Esophagus muscularis mucosa (tissue), 4 donors: ENCODE measurements around the gene PHIP. TPM values are rescaled to one million over a fixed set of nuclear protein-coding genes. Genes with fewer than 3 reads are reported as not detected.

Source experiments
- DNase-seq: peaks from one replicate; pipeline ENCODE4 v3.0.0-alpha.2; 2017; ENCODE audit errors: extremely low spot score
- H3K27ac ChIP-seq, 4 donors: fragments of 200-600 bp; sonication (generic); replicated peaks in 1 of 4; 1 replicate in 3 of 4; 2 replicates in 1 of 4; pipeline ENCODE4 v1.5.1; 2016 to 2019; ENCODE audit warnings: mild to moderate bottlenecking in 1 of 4
- H3K27me3 ChIP-seq, 4 donors: fragments of 200-600 bp; sonication (generic); one replicate each; pipeline versions ENCODE4 v1.5.1 to v1.6.0; 2016 to 2019
- H3K36me3 ChIP-seq, 4 donors: fragments of 200-600 bp; sonication (generic); one replicate each; pipeline ENCODE4 v1.5.1; 2016 to 2019
- H3K4me1 ChIP-seq, 4 donors: fragments of 200-600 bp; sonication (generic); one replicate each; pipeline ENCODE4 v1.5.1; 2016 to 2019
- H3K4me3 ChIP-seq, 4 donors: fragments of 200-600 bp; sonication (generic); 1 replicate in 2 of 4; 2 replicates in 2 of 4; pipeline ENCODE4 v1.5.1; 2016 to 2019; ENCODE audit warnings: mild to moderate bottlenecking in 4 of 4, moderate library complexity in 1 of 4
- H3K9me3 ChIP-seq, 4 donors: fragments of 200-600 bp; sonication (generic); 1 replicate in 3 of 4; 2 replicates in 1 of 4; pipeline ENCODE4 v1.5.1; 2016 to 2019
- EP300 ChIP-seq: sonication (generic); formaldehyde crosslinking; IDR thresholded peaks from one replicate; pipeline ENCODE4 v1.6.1; 2017; ENCODE audit warnings: antibody characterized with exemption
- POLR2A ChIP-seq: fragments of 450-650 bp; IDR thresholded peaks from one replicate; pipeline ENCODE4 v1.6.1; 2017; ENCODE audit warnings: antibody characterized with exemption, moderate library complexity, mild to moderate bottlenecking, low read depth
- POLR2AphosphoS5 ChIP-seq, 2 donors: sonication (generic); formaldehyde crosslinking; IDR thresholded peaks; one replicate each; pipeline ENCODE4 v1.6.1; 2017; ENCODE audit warnings: antibody characterized with exemption in 2 of 2
- WGBS: methylation state at CpG from one replicate; pipeline ENCODE4 v1.1.5; 2018; 5-methylcytosine and 5-hydroxymethylcytosine counted together
- intact Hi-C: fragments of 100-400 bp; cut with DNase I; formaldehyde crosslinking; loops from one replicate; pipeline ENCODE4 v1.15.1; 2023
- total RNA-seq, 4 donors: library from RNA; depleted of rRNA; stranded (reverse); fragments of >200 nt; gene quantifications; one replicate each; pipeline versions ENCODE4 v1.1.0 to v1.2.1, GENCODE V29; 2016
- TF ChIP-seq, protein P1 (sequence below), 3 experiments: fragments of 200-600 bp in 2 of 3; fragments of 450-650 bp in 1 of 3; sonication (generic) in 2 of 3; IDR thresholded peaks; one replicate each; pipeline ENCODE4 v1.5.1; 2017 to 2019; ENCODE audit warnings: antibody characterized with exemption in 3 of 3, mild to moderate bottlenecking in 2 of 3, moderate library complexity in 1 of 3

The PHIP gene
- total RNA-seq, 4 donors from 2014 or later: 20.1 to 32.4 (median 25.5) TPM

DNA sequence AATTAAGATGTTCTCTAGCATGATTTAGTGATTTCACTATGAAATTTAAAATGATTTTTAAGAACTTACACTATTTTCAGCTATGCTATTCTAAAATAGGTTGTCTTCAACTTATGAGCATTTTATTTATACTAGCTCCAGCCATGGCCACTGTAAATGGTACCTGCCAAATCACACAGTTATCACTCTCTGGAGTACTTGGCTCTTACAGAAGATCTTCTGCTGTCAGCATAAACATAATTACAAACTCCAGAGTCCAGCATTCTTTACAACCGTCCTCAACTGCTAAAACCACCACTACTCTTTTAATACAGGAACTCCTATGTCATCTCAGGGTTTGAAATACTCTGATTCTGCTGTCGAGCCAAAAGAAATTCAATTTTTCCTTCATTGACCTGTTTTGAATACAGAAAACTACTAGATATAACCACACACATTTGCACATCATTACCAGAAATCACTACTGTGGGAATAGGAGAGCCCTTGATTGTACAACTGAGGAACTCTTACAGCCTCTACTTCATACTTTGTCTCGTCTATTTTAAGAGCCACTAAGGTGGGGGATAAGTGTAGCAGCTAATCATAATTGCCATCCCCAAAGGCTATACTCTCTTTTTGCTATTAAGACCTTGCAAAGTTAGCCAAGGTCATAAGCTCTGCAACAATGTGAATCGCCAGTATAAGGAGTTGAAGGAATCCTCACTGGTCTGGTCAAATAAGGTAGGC lies 93.7 kb downstream of the PHIP start:
- no peaks in the 10 kb centered on the region for H3K9me3 ChIP-seq
- 71% methylated on average over 4 of the region's 4 CpGs for WGBS
- H3K4me1 ChIP-seq: no peaks in the 10 kb centered on the region
- H3K36me3 ChIP-seq: peaks cover 27 to 93% (median 53%) of the 10 kb centered on the region in 4 donors
- H3K27ac ChIP-seq: no peak overlapping the region
- no peak for DNase-seq
- no peak for TF ChIP-seq POLR2AphosphoS5 (IDR thresholded peaks at IDR 0.05)
- TF ChIP-seq, protein P1, sequence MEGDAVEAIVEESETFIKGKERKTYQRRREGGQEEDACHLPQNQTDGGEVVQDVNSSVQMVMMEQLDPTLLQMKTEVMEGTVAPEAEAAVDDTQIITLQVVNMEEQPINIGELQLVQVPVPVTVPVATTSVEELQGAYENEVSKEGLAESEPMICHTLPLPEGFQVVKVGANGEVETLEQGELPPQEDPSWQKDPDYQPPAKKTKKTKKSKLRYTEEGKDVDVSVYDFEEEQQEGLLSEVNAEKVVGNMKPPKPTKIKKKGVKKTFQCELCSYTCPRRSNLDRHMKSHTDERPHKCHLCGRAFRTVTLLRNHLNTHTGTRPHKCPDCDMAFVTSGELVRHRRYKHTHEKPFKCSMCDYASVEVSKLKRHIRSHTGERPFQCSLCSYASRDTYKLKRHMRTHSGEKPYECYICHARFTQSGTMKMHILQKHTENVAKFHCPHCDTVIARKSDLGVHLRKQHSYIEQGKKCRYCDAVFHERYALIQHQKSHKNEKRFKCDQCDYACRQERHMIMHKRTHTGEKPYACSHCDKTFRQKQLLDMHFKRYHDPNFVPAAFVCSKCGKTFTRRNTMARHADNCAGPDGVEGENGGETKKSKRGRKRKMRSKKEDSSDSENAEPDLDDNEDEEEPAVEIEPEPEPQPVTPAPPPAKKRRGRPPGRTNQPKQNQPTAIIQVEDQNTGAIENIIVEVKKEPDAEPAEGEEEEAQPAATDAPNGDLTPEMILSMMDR (IDR thresholded peaks at IDR 0.05): no peak
- TF ChIP-seq EP300: no peak
- TF ChIP-seq POLR2A: no peak
- H3K27me3 ChIP-seq: no peaks in the 10 kb centered on the region
- no peak overlapping the region for H3K4me3 ChIP-seq
- intact Hi-C loops: loop anchor here (5.0 kb wide), 1 partner anchor 37 kb away; no protein-coding TSS in a partner anchor

DNA sequence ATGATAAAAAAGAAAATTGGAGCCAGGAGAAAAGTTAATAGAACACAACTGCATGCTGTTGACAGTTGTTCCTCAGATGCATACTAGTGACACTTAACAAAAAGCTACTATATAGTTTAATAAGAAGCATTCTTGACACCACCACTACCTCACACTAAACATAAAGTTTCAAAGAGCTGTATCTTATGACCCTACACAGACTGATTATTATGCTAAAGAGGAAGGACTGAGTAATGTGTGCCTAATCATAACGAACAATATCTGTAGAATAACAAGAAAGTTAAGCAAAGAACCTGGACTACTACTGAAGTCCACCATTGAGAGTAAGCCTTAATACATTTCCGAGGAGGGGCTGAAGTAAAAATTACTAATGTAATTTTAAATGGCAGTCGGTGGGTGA lies 110.9 kb downstream of the PHIP start:
- TF ChIP-seq, protein P1 (IDR thresholded peaks at IDR 0.05): no peak
- no peak for TF ChIP-seq POLR2AphosphoS5 (IDR thresholded peaks at IDR 0.05)
- no peak for TF ChIP-seq POLR2A
- TF ChIP-seq EP300: no peak
- H3K36me3 ChIP-seq: peaks cover 20 to 83% (median 56%) of the 10 kb centered on the region in 4 donors
- intact Hi-C loops: no loop called here

DNA sequence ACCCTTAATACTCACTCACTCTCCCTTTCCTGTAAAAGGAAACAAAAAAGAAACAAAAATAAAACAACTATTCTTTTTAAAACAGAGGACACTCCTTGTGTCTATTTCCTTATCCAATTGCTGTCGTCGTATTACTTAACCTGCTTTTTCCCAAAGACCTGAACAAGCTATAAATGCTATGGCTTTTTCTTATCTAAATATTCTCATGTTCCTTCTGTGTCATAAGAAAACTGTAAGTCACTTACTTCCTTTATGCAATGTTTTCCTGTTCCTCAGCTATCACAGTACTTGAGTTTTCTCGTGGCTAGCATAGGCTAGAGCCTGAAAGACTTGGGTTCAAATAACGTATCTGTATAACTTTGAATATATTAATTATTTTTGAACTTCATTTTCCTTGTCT lies 111.5 kb downstream of the PHIP start:
- no peak overlapping the region for H3K27ac ChIP-seq
- H3K36me3 ChIP-seq: peaks cover 26 to 88% (median 60%) of the 10 kb centered on the region in 4 donors
- TF ChIP-seq, protein P1 (IDR thresholded peaks at IDR 0.05): no peak
- intact Hi-C loops: no loop called here
- H3K9me3 ChIP-seq: no peaks in the 10 kb centered on the region
- no peaks in the 10 kb centered on the region for H3K27me3 ChIP-seq
- no peaks in the 10 kb centered on the region for H3K4me1 ChIP-seq
- WGBS: 88% methylated on average over 4 of the region's 4 CpGs
- DNase-seq: no peak
- no peak overlapping the region for H3K4me3 ChIP-seq

More for the DNA sequence above, 110.9 kb downstream of the PHIP start:
- no peaks in the 10 kb centered on the region for H3K27me3 ChIP-seq
- H3K9me3 ChIP-seq: no peaks in the 10 kb centered on the region
- WGBS: 94% methylated on average over 3 of the region's 3 CpGs
- no peak overlapping the region for H3K4me3 ChIP-seq
- no peak overlapping the region for H3K27ac ChIP-seq
- no peaks in the 10 kb centered on the region for H3K4me1 ChIP-seq
- no peak for DNase-seq

DNA sequence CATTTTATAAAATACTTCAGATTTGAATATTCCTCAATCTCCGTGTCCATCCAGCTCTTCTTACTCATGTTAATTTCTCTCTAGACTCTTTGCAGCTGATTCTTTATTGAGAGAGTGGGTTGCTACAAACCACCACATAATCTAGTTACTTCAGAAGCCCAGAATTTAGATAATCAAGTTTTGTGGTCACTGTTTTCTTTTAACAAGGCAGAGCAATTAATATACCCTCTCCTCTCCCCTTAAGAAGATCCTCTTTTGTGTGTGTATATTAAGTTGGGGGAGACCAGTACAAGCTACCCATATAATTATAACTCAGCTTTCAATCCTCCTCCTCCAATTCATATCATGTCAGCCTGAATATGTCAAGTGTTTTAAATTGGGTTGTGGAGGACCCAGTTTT lies 115.6 kb downstream of the PHIP start:
- Histone ChIP-seq H3K36me3 (peaks cover 25 to 85% (median 60%) of the 10 kb centered on the region in 4 donors), H3K4me1 (no peaks in the 10 kb centered on the region), H3K4me3 (no peak overlapping the region), H3K9me3 (no peaks in the 10 kb centered on the region), H3K27ac (no peak overlapping the region), H3K27me3 (no peaks in the 10 kb centered on the region)
- DNase-seq: no peak
- 91% methylated on average over 1 of the region's 1 CpG for WGBS
- intact Hi-C loops: no loop called here
- TF ChIP-seq POLR2A (no peak), EP300 (no peak), POLR2AphosphoS5 (IDR thresholded peaks at IDR 0.05) (no peak)
- TF ChIP-seq, protein P1 (IDR thresholded peaks at IDR 0.05): no peak

DNA sequence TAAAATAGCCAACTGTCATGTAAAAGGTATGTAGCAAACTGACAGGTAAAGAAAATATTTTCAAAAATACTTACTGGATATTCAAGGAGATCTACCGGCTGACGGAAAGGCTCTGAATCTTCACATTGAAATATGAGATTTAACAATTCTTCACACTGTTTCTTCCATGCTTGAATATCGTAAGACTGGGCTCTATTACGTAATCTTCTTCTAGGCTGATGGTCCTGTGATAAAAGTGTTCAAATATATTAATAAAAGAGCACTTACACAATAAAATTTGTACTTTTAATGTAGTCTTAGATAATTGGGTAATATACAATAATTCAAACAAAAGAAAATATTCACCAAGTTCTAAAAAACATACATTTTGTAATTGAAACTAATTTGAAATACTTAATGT lies 123.3 kb downstream of the PHIP start:
- intact Hi-C loops: no loop called here
- WGBS: 95% methylated on average over 4 of the region's 4 CpGs

More for the DNA sequence above, 123.3 kb downstream of the PHIP start:
- H3K4me1 ChIP-seq: no peaks in the 10 kb centered on the region
- TF ChIP-seq POLR2AphosphoS5 (IDR thresholded peaks at IDR 0.05) (no peak), EP300 (no peak), POLR2A (no peak)
- TF ChIP-seq, protein P1 (IDR thresholded peaks at IDR 0.05): no peak
- no peaks in the 10 kb centered on the region for H3K9me3 ChIP-seq
- H3K27me3 ChIP-seq: no peaks in the 10 kb centered on the region
- H3K36me3 ChIP-seq: peaks cover 22 to 87% (median 55%) of the 10 kb centered on the region in 4 donors
- DNase-seq: no peak
- H3K4me3 ChIP-seq: no peak overlapping the region
- H3K27ac ChIP-seq: no peak overlapping the region
